Heart left ventricle (tissue), 16 donors: Measurements from ENCODE around the gene FKTN. TPM values are rescaled to one million over a fixed set of nuclear protein-coding genes. Genes with fewer than 3 reads are reported as not detected.

Experiments
- ATAC-seq, 4 donors: fragments of 200-7000 bp; cut with Tn5 transposase; one replicate each; pipeline ENCODE4 v1.9.1; 2020 to 2022; ENCODE audit warnings: moderate library complexity in 4 of 4, mild to moderate bottlenecking in 3 of 4, moderate number of reproducible peaks in 1 of 4
- DNase-seq, 5 donors: peaks; one replicate each; pipeline ENCODE4 v3.0.0-alpha.2; 2020
- H3K27ac ChIP-seq, 12 donors: fragments of 200-600 bp; sonication (generic) in 4 of 12; one replicate each; pipeline versions ENCODE4 v1.5.0 to v1.8.0; 2016 to 2022; ENCODE audit warnings: mild to moderate bottlenecking in 2 of 12
- H3K27me3 ChIP-seq, 9 donors: fragments of 200-600 bp; sonication (generic) in 2 of 9; one replicate each; pipeline versions ENCODE4 v1.5.1 to v1.8.0; 2016 to 2022; ENCODE audit warnings: mild to moderate bottlenecking in 3 of 9
- H3K36me3 ChIP-seq, 9 donors: fragments of 200-600 bp; sonication (generic) in 2 of 9; one replicate each; pipeline versions ENCODE4 v1.5.0 to v1.8.0; 2018 to 2022; ENCODE audit warnings: mild to moderate bottlenecking in 2 of 9
- H3K4me1 ChIP-seq, 12 donors: fragments of 200-600 bp; sonication (generic) in 4 of 12; one replicate each; pipeline versions ENCODE4 v1.5.0 to v1.8.0; 2016 to 2022; ENCODE audit warnings: mild to moderate bottlenecking in 3 of 12
- H3K4me3 ChIP-seq, 12 donors: fragments of 200-600 bp; sonication (generic) in 4 of 12; one replicate each; pipeline versions ENCODE4 v1.5.0 to v1.8.0; 2017 to 2022; ENCODE audit warnings: mild to moderate bottlenecking in 9 of 12, moderate library complexity in 4 of 12
- H3K9me3 ChIP-seq, 12 donors: fragments of 200-600 bp; sonication (generic) in 4 of 12; one replicate each; pipeline versions ENCODE4 v1.5.0 to v1.8.0; 2016 to 2022; ENCODE audit warnings: mild to moderate bottlenecking in 1 of 12
- CTCF ChIP-seq, 12 donors: fragments of 200-600 bp; sonication (generic) in 4 of 12; IDR thresholded peaks; one replicate each; pipeline versions ENCODE4 v1.5.0 to v1.8.0; 2018 to 2022; ENCODE audit warnings: antibody characterized with exemption in 12 of 12, mild to moderate bottlenecking in 5 of 12
- POLR2A ChIP-seq, 2 donors: fragments of 450-650 bp; IDR thresholded peaks; one replicate each; pipeline ENCODE4 v1.6.1; 2017; ENCODE audit warnings: antibody characterized with exemption in 2 of 2, mild to moderate bottlenecking in 2 of 2, moderate library complexity in 2 of 2
- WGBS, 4 donors: extraction: QIAGEN DNeasy Blood & Tissue Kit in 2 of 4; methylation state at CpG; one replicate each; pipeline versions ENCODE4 v1.1.5 to v1.1.7; 2013 to 2018; 5-methylcytosine and 5-hydroxymethylcytosine counted together
- intact Hi-C, 10 donors: fragments of 100-400 bp; cut with DNase I; formaldehyde crosslinking; loops; one replicate each; pipeline versions ENCODE4 v1.11.1 to v1.14.2; 2022
- polyA plus RNA-seq, 2 donors: library from polyadenylated mRNA; stranded (reverse); fragments of 200-250 nt; gene quantifications; one replicate each; pipeline ENCODE4 v1.2.3, GENCODE V29; 2013
- total RNA-seq, 9 donors: library from RNA; depleted of rRNA in 2 of 9; stranded (reverse); fragments of >200 nt in 2 of 9; fragmentation: NEBNext Ultra II Directional in 3 of 9; extraction: Animal tissue kit (Norgen Biotek cat#: 25700) in 3 of 9; gene quantifications; one replicate each; pipeline versions ENCODE4 v1.1.0 to v1.2.4, GENCODE V29; 2016 to 2023
- donor health status: ischemic (EF 13 %, LVEDD 7.1; RV severe dilation, severe dysfunction).
- donor health status: healthy with polysubstance abuse.
- donor health status: DM: no; HTN: yes; CAD: no.
- donor health status: DM: no; HTN: no; CAD: no.
- donor health status: ischemic (EF 25% LVEDD 6.9; RV normal size, moderate dysfunction).
- donor health status: ischemic (EF 25% LVEDD 5.7; RV mildly dilated, moderate dysfunction).
- donor health status: healthy.
- donor health status: DM: yes; HTN: yes; CAD: no.
- donor health status: ischemic (EF 35%, LVEDD 5.7; RV mildly dilated, moderate dysfunction).
- donor health status: nonischemic (EF 11% LVEDD 7.7; RV severe dilation, severe dysfunction).
- donor health status: DM: yes; HTN: yes; CAD: no.
- donor health status: PGD.
- donor health status: ischemic (EF 29% LVEDD 5.4; RV normal size, mild dysfunction).
- donor health status: nonischemic (EF 23%, LVEDD 6.1; RV moderate dilation, normal function).

The FKTN gene
- total and polyA plus RNA-seq, 11 donors = 2.3 to 12.9 (median 6.9) TPM

- WGBS, 4 donors = 89 to 97% (median 90%) methylated on average over 2 of the region's 2 CpGs
- ATAC-seq (no peak), DNase-seq (no peak)
- Histone ChIP-seq H3K27ac (no peak overlapping the region), H3K4me3 (no peak overlapping the region), H3K4me1 (no peaks in the 10 kb centered on the region), H3K27me3 (no peaks in the 10 kb centered on the region), H3K9me3 (no peaks in the 10 kb centered on the region), H3K36me3 (peaks cover 0 to 70% (median 11%) of the 10 kb centered on the region in 9 donors)
- TF ChIP-seq CTCF (IDR thresholded peaks at IDR 0.05) (no peak), POLR2A (IDR thresholded peaks at IDR 0.05) (no peak)
- intact Hi-C loops = no loop called here
Observed at GRCh38 chr9:105621001-105621400, 63.1 kb downstream of the FKTN start.

- H3K9me3 ChIP-seq = peaks cover 0 to 5% (median 0%) of the 10 kb centered on the region in 12 donors
- DNase-seq (no peak), ATAC-seq (no peak)
- intact Hi-C loops = no loop called here
- TF ChIP-seq CTCF (IDR thresholded peaks at IDR 0.05) = no peak
- no peak for TF ChIP-seq POLR2A (IDR thresholded peaks at IDR 0.05)
- peaks cover 0 to 65% (median 6%) of the 10 kb centered on the region in 9 donors for H3K36me3 ChIP-seq
- no peaks in the 10 kb centered on the region for H3K27me3 ChIP-seq
- 75 to 90% (median 84%) methylated on average over 1 of the region's 1 CpG for WGBS, 4 donors
- no peak overlapping the region for H3K27ac ChIP-seq
- H3K4me3 ChIP-seq = no peak overlapping the region
- no peaks in the 10 kb centered on the region for H3K4me1 ChIP-seq
Observed at GRCh38 chr9:105625088-105625487, 67.2 kb downstream of the FKTN start.

GRCh38 chr9:105632807-105633206 lies 74.9 kb downstream of the FKTN start:
- TF ChIP-seq CTCF (IDR thresholded peaks at IDR 0.05) (no peak), POLR2A (IDR thresholded peaks at IDR 0.05) (no peak)
- no peak for DNase-seq
- Histone ChIP-seq H3K4me1 (no peaks in the 10 kb centered on the region), H3K27ac (no peak overlapping the region), H3K36me3 (peaks cover 0 to 42% (median 15%) of the 10 kb centered on the region in 9 donors), H3K27me3 (no peaks in the 10 kb centered on the region), H3K9me3 (peaks cover 0 to 10% (median 0%) of the 10 kb centered on the region in 12 donors), H3K4me3 (no peak overlapping the region)
- WGBS, 4 donors = 91 to 100% (median 94%) methylated on average over 1 of the region's 1 CpG
- intact Hi-C loops = no loop called here
- no peak for ATAC-seq

GRCh38 chr9:105633411-105633810 lies 75.5 kb downstream of the FKTN start:
- intact Hi-C loops = no loop called here
- H3K4me3 ChIP-seq = no peak overlapping the region
- peaks cover 0 to 43% (median 15%) of the 10 kb centered on the region in 9 donors for H3K36me3 ChIP-seq
- H3K9me3 ChIP-seq = peaks cover 0 to 10% (median 0%) of the 10 kb centered on the region in 12 donors
- WGBS, 4 donors = 86 to 96% (median 90%) methylated on average over 3 of the region's 3 CpGs
- no peak overlapping the region for H3K27ac ChIP-seq
- H3K4me1 ChIP-seq = no peaks in the 10 kb centered on the region
- H3K27me3 ChIP-seq = no peaks in the 10 kb centered on the region
- DNase-seq = no peak
- TF ChIP-seq POLR2A (IDR thresholded peaks at IDR 0.05) (no peak), CTCF (IDR thresholded peaks at IDR 0.05) (no peak)
- ATAC-seq = no peak
